HS-5 (cell line): Measurements from ENCODE around the gene IL20RB.
A peak's percentile ranks its signal among the peaks of the same experiment; 100 is the strongest.

Source experiments
- DNase-seq: peaks from one replicate; pipeline ENCODE4 v3.0.0-alpha.2; 2012; ENCODE audit warnings: low read depth

The IL20RB gene, protein sequence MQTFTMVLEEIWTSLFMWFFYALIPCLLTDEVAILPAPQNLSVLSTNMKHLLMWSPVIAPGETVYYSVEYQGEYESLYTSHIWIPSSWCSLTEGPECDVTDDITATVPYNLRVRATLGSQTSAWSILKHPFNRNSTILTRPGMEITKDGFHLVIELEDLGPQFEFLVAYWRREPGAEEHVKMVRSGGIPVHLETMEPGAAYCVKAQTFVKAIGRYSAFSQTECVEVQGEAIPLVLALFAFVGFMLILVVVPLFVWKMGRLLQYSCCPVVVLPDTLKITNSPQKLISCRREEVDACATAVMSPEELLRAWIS

DNA sequence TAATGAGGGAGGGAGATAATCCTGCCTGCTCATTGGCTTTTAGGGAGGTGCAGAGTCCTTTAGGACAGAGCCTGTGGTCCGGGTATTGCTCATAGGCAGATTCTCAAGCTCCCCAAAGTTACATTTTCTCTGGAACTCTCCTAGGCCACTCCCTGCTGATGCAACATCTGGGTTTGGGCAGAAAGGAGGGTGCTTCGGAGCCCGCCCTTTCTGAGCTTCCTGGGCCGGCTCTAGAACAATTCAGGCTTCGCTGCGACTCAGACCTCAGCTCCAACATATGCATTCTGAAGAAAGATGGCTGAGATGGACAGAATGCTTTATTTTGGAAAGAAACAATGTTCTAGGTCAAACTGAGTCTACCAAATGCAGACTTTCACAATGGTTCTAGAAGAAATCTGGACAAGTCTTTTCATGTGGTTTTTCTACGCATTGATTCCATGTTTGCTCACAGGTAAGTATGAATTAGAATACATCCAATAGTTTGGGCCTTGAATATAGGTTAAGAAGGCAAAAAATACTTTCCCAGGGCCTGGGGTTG, at the start of gene IL20RB:
Gene IL20RB, plus strand, starts transcription at position 233 of the 538 bp plus-strand sequence. Its CDS starts 131 bp downstream, at position 364.
- DNase-seq: peak; percentile 34

DNA sequence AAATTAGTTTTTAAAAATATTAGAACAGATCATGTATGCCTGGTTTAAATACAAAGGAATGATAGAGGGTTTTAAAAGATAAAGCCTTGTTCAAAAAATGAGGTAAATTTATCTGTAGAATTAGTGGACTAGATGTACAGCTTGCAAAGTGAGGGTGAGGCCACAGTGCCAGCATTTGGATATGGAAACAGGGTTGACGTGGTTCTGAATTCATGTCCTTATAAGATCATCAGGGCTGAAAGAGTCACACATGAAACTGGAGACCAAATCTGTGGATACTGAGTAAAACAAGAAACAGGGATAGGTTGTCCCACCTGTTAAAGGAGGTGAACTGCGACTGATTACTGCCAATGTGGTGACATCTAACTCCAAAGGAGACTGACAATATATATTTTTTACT, 49.5 kb upstream of the IL20RB start:
- no peak for DNase-seq

DNA sequence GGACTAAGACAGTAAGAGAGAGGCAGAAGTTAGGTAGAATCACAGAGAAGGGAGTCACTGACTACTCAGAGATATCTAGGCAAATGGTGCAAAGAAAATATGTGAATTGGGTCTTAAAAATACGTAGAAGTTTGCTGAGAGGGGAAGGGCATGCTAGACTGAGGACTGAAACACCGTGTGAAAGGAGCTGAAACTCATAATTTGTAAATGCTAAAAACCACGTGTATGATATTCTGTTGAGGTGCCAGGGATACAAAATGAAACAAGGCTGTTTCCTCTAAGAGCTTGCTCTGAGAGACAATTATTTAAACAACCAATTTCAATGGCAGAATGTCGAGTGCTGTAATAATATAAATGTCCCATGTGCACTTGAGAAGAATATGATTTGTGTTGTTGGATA, 48.6 kb upstream of the IL20RB start:
- DNase-seq: no peak

DNA sequence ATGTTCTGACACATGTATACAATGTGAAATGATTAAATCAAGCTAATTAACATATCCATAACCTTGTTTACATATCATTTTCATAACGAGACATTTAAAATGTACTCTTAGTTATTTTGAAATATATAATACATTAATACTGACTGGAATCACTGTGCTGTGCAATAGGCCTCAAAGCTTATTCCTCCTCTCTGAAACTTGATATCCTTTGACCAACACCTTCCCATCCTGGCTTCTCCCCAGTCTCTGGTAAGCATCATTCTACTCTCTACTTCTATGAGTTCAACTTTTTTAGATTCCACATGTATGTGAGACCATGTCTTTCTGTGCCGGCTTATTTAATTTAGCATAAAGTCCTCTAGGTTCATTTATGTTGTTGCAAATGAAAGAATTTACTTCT, 47.1 kb upstream of the IL20RB start:
- no peak for DNase-seq

DNA sequence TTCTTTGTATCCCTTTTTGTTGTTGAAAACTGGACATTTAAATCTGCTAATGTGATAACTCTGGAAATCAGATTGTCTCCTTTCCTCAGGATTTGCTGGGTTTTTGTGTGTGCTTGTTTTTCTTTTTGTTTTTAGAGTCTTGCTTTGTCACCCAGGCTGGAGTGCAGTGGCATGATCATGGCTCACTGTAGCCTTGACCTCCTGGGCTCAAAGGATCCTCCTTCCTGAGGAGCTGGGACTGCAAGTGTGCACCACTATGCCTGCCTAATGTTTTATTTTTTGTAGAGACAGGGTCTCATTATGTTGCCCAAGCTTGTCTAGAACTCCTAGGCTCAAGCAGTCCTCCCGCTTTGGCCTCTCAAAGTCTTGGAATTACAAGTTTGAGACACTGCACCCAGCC, 44.6 kb upstream of the IL20RB start:
- DNase-seq: no peak

DNA sequence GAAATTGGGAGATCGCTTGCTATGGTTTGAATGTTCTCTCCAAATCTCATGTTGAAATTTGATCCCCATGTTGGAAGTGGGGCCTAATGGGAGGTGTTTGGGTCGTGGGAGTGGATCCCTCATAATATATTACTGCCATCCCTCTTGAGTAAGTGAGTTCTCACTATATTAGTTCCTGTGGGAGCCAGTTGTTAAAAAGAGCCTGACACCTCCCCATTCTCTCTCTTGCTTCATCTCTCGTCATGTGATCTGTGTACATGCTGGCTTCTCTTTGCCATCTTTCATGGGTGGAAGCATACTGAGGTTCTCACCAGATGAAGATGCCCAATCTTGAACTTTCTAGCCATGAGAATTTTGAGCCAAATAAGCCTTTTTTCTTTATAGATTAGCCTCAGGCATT, 43.0 kb upstream of the IL20RB start:
- no peak for DNase-seq

DNA sequence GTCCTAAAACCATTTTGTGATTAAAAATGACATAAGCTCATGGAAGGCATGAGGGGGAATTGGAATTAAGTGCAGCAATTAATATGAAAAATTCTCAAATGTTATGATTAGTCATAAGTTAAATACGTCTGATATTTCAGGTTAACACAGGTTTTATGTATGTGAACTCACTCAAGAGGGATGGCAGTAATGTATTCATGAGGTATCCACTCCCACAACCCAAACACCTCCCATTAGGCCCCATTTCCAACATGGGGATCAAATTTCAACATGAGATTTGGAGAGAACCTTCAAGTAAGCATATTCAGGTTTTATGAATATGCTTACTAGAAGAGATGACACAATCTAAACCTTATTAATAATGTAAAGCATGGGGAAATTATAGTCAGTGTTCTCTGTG, 41.6 kb upstream of the IL20RB start:
- no peak for DNase-seq

DNA sequence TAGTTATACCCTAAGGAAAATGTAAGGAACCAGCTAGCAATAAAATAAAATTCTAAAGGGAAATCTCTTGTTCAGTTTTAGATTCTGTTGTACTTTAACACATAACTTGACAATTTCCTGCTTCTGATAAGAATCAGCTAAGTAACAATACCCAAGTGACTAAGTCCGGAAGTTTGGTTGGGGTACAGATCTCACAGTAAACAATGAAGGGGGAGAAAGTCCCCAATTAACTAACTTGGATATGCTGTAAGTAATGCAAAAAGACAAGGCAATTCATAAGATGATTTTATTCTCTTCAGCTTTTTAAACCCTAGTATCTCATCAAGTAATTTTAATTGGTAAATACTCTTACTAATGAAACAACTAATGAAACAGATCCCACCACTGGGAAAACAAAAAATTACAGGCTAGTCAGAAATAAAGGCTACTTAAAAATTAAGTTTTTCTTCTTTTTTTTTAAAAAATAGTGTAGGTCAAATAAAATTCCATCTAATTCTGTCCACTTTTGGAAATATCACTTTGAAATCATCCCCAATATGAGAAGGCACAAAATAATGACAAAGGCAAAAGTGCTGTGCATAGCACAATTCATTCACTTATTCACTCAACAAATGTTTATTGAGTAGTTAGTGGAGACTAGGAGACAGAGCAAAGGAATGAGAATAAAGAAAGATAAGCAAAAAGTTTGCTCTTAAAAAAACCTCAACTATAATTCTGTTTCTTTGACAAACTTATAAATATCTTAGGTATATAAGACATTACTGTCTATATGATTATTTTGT, 37.8 kb upstream of the IL20RB start:
- DNase-seq: no peak

DNA sequence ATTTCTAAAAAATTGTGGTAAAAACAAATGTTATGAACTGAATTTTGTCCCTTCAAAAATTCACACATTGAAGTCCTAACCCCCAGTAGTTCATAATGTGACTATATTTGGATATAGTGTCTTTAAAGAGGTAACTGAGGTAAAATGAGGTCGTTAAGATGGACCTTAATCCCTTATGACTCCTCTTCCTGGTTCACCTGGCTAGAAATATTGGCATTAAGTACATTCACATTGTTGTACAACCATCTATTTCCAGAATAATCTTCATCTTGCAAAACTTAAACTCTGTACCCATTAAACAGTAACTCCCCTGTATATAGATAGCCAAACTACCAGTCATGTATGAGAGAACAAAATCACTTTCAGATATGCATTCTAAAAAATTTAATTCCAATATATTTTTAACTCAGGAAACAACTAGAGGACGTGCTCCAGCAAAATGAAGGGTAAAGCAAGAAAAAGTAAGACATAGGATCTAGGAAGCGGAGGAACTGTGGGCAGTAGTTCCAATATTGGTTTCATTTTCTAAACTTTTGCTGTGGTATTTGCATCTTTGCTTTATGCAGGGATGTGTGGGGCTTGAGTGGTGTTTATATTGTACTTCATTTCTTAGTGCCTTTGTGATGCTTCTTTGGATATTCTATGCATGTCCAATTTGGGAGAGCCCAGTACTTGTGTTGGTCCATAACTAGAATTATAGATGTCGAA, 36.7 kb upstream of the IL20RB start:
- DNase-seq: no peak

DNA sequence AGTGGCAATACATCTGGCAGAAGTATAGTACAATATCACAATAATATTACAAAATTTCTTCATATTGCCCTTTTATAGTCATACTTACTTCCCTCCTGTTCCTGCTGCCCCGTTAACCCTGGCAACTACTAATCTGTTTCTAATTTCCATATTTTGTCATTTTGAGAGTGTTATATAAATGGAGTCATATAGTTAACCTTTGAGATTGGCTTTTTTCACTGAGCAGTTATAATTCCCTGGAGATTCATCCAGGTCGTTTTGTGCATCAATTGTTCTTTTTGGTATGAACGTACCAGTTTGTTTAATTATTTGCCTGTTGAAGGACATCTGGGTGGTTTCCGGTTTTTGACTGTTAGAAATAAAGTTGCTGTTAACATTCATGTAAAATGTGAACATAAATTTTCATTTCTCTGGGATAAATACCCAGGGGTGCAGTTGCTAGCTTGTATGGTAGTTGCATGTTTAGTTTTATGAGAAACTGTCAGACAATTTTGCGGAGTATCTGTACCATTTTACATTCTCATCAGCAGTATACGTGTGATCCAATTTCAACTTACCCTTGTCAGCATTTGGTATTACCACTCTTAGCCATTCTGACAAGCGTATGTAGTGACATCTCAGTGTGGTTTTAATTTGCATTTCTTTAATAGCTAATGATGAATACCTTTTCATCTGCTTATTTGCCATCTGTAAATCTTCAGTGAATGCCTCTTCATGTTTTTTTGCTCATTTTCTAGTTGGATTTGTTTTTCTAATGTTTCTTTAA, 32.2 kb upstream of the IL20RB start:
- DNase-seq: no peak

DNA sequence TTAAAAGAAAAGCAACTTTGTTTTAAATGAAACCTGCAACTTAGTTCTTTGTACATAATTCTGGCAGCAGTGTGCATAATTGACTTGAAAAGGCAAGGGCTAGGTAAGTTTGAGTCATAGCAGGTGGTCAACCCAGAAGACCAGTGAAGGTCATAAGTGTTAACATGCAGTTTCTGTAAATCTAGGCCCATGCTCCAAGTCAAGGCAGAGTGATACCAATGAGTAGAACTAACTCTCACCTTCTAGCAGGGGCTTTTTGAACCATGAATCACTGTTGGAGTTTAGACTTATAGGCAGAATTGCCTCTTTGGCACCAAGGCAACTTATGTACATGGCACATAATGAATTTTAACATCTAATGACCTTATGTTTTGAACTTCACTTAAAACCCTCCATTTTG, 29.5 kb upstream of the IL20RB start:
- no peak for DNase-seq

DNA sequence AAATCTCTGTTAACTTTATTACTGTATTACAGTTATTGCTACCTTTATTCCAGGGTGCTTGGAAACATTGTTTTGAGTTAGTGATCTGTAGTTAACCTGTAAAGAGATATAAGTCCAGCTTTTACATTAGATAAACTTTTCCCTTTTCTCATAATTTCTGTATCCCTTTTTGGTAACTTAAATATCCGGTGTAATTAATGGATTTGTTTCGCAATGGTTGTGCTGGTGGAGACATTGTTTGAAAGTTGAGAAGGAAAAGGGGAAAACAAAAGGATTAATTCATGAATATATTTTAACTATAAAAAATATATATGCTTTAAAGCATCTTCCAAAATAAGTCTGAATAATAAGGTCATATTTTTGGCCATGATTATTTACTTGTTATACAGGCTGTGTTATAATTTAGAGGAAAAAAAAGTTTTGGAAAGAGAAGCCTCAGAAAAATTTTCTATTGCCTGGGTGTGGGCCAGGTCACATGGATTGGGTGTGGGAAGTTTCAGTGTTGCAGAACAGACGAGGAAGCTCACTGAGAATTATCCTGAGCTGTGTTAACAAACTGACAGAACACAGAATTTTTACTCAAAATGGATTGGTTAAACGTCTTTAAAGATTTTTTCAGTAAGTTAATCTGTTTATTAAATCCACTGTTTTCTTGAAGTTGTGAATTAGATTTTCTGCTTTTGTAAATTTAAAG, 27.7 kb upstream of the IL20RB start:
- no peak for DNase-seq

DNA sequence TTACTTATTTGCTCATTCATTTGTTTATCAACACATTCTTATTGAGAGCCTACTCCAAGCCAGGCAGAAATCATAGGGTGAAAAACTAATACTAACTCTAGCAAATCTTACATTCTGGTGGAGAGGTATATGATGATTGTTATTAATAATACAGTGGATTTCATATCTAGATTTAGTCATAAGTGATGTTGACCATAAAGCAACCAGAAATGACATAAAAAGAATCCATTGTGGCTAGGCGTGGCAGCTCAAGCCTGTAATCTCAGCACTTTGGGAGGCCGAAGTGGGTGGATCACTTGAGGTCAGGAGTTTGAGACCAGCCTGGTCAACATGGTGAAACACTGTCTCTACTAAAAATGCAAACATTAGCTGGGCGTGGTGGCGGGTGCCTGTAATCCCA, 26.2 kb upstream of the IL20RB start:
- no peak for DNase-seq

DNA sequence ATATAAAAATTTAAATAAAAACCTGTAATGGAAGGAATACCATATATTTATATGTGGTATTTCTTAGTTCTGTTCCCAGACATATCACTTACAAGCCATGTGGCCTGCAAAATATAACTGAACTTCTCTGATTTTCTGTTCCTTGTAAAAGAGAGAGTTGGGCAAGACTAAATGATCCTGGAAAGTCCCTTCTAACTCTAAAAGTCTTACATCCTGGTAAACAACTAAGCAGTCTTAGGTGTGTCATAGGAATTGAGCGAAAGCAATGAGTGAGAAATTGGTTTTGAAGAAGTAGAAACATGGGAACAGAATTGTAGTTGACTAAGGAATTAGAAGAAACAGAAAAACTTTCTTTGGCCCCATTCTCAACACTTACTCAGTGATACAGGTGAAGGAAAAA, 25.3 kb upstream of the IL20RB start:
- no peak for DNase-seq

DNA sequence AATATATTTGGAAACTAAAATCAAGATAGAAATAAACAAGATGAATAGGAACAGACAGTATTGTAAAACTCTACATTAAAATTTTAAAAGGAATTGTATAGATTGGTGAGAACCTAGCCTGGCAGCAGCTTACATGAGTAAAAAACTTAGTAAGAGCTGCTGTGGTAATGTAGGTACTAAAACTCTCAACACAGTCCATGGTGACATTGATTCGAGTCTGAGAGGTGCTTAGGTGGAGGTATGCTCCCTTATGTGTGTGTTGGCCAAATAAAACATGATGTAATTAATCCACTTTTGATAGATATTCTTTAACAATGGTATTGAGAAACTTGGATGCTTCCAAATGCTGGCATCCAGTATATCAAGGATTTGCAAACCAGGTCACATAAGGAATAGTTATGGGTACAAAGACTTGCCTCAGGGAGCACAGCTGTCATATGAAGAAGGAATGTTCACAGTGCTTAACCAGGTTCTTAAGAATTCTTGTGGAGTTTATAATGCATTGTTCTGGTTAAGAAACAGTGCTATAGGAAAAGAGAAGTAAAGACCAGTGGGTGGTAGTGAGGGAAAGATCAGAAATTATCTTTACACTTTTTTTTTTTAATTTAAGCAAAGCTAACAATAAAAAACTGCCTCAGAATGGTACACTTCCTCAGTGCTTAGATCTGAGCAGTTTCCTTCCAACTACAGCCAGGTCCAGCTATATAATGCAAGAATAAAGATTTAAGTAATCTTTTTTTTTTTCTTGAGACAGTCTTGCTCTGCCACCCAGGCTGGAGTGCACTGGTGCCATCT, 24.6 kb upstream of the IL20RB start:
- no peak for DNase-seq

DNA sequence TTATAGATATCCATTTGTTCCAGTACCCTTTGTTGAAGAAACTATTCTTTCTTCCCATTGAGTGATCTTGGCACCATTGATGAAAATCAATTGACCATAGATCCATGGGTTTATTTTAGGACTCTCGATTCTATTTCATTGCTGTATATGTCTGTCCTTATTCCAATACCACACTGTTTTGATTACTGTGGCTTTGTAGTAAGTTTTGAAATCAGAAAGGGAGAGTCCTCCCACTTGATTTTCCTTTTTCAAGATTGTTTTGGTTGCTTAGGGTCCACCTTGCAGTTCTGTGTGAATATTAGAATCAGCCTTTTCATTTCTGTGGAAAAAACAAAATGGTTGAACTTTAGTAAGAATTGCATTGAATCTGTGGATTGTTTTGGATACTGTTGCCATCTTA, 20.6 kb upstream of the IL20RB start:
- DNase-seq: no peak

DNA sequence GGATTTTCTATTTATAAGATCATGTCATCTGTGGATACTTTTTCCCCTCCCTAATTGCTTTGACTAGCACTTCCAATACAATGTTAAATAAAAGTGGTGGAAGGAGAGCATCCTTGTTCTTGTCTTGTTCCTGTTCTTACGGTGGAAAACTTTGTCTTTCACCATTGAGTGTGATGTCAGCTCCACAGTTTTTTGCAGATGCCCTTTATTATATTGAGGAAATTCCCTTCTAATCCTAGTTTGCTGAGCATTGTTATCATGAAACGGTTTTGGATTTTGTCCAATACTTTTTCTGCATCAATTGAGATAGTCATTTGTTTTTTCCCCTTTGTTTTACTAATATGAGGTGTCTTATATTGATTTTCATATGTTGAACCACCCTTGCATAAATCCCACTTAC, 19.9 kb upstream of the IL20RB start:
- DNase-seq: no peak

DNA sequence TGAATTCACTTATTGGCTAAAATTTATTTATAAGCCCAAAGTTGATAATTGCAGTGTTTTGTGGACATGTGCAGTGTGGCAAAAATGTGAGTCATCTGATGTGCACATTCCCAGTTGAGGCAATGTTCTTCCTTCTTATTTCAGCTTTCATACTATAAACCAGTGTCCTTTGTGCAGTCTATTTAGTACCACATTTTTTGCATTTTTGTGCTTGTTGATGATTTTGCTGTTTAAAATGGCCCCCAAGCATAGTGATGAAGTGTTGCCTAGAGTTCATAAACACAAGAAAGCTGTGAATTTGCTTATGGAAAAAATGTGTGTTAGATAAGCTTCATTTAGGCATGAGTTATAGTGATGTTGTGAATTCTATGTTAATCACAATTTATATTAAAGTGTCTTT, 19.4 kb upstream of the IL20RB start:
- no peak for DNase-seq

DNA sequence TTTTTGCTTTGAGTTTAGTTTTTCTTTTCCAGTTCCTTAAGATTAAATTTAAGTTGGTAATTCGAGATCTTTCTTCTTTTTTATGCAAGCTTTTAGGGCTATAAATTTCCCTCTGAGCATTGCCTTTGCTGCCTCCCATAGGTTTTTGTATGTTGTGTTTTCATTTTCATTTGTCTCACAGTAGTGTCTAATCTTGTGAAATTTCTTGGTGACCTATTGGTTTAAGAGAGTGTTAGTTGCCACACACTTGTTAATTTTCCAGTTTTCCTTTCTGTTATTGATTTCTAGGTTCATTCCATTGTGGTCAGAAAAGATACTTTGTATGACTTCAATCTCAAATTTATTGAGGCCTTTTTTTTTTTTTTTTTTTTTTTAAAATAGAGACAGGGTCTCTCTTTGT, 18.3 kb upstream of the IL20RB start:
- no peak for DNase-seq

DNA sequence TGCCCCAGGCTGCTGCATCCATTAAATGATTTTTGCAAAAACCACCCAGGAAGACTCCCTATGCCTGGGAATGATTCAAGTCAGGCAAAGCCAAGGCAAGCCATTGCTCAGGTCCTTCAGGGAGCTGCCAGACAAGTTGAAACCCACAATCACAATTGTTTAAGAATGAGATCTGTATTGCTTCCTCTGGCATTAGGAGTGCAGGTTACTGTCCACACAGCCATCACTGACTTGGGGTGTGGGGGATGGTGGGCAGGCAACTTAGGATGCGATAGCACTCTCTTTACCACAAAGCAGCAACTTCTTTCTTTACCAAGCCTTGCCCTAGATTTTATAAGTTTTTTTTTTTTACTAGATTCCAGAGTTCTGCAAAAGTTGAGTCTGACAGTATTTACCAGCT, 15.0 kb upstream of the IL20RB start:
- no peak for DNase-seq

DNA sequence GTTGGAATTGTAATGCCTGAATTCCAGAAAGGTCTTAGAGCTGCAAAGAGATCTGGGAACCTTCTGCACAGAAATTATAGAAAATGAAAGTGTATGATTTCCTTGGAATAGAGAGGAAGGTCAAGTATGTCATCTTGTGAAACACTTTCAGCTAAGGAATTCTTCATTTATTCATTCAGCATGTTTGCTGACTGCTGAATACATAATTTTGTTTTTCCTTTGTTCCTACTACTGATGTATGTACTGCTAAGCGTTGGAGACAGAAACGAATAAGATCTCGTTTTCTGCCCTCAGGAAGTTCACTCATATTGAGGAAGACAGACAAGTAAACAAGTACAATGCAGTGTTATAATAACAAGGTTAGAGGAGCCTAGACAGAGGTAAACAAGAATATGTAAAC, 14.3 kb upstream of the IL20RB start:
- DNase-seq: no peak
